PC-3 (cell line): ENCODE measurements around the gene GREB1L. TPM values are rescaled to one million over a fixed set of nuclear protein-coding genes. Genes with fewer than 3 reads are reported as not detected.

Experiments used
- ATAC-seq: fragments of 200-7000 bp; cut with Tn5 transposase; 2 replicates; pipeline ENCODE4 v1.9.1; 2020; ENCODE audit warnings: mild to moderate bottlenecking, moderate library complexity
- BruUV-seq: library from RNA; stranded (reverse); fragments of 400-500 nt; replicated peaks from 2 replicates; lab custom pipeline; 2021; lab: Mats Ljungman, UMichigan
- CTCF ChIA-PET: fragments of 300-600 bp; sonication (Branson Sonifier 250); formaldehyde crosslinking; loops from one replicate; lab custom pipeline; 2022; ENCODE audit warnings: antibody characterized with exemption; lab: Charles Lee
- POLR2A ChIA-PET: fragments of 300-600 bp; sonication (Branson Sonifier 250); formaldehyde crosslinking; loops from one replicate; lab custom pipeline; 2022; ENCODE audit warnings: antibody characterized with exemption; ENCODE audit not compliant: unreplicated experiment; lab: Charles Lee
- DNase-seq: peaks from one replicate; pipeline ENCODE4 v3.0.0-alpha.2; 2015
- H2AFZ ChIP-seq: fragments of 300-600 bp; sonication (generic); 2 replicates; pipeline ENCODE4 v1.6.0; 2016; ENCODE audit warnings: antibody characterized with exemption, low read length
- H3F3A ChIP-seq: fragments of 300-600 bp; sonication (generic); one replicate; pipeline ENCODE4 v1.6.0; 2017; ENCODE audit warnings: antibody characterized with exemption, low read length, control low read depth, mild to moderate bottlenecking; ENCODE audit not compliant: unreplicated experiment
- H3K27ac ChIP-seq: fragments of 300-600 bp; sonication (generic); 2 replicates; pipeline ENCODE4 v1.5.1; 2016; ENCODE audit warnings: mild to moderate bottlenecking, low read length
- H3K27me3 ChIP-seq: fragments of 300-600 bp; sonication (generic); 2 replicates; pipeline ENCODE4 v1.6.1; 2016; ENCODE audit warnings: low read length, mixed read lengths
- H3K36me3 ChIP-seq: fragments of 300-600 bp; sonication (generic); 2 replicates; pipeline ENCODE4 v1.6.1; 2016; ENCODE audit warnings: low read depth, mixed run types, low read length, mixed read lengths
- H3K4me1 ChIP-seq: fragments of 300-600 bp; sonication (generic); 2 replicates; pipeline ENCODE4 v1.5.1; 2016; ENCODE audit warnings: low read length; ENCODE audit not compliant: insufficient read depth
- H3K4me2 ChIP-seq: fragments of 300-600 bp; sonication (generic); 2 replicates; pipeline ENCODE4 v1.6.0; 2016; ENCODE audit warnings: low read length
- H3K4me3 ChIP-seq: fragments of 300-600 bp; sonication (generic); 2 replicates; pipeline ENCODE4 v1.5.1; 2016; ENCODE audit warnings: mild to moderate bottlenecking, low read length, mixed read lengths
- H3K79me2 ChIP-seq: fragments of 300-600 bp; sonication (generic); 2 replicates; pipeline ENCODE4 v1.6.1; 2017; ENCODE audit warnings: low read length, mixed read lengths
- H3K9ac ChIP-seq: fragments of 300-600 bp; sonication (generic); 2 replicates; pipeline ENCODE4 v1.6.0; 2016; ENCODE audit warnings: mild to moderate bottlenecking, low read length
- H3K9me2 ChIP-seq: fragments of 300-600 bp; sonication (generic); replicated peaks from 2 replicates; pipeline ENCODE4 v1.6.1; 2016; ENCODE audit warnings: mixed run types, low read length, mixed read lengths
- H3K9me3 ChIP-seq: fragments of 300-600 bp; sonication (generic); 2 replicates; pipeline ENCODE4 v1.6.1; 2016; ENCODE audit warnings: low read length, mixed read lengths
- H4K20me1 ChIP-seq: fragments of 300-600 bp; sonication (generic); 2 replicates; pipeline ENCODE4 v1.6.1; 2016; ENCODE audit warnings: low read length, mixed read lengths
- CTCF ChIP-seq: fragments of 300-600 bp; sonication (generic); conservative IDR thresholded peaks from 2 replicates; pipeline ENCODE4 v1.5.1; 2017; ENCODE audit warnings: antibody characterized with exemption, low read depth, mild to moderate bottlenecking, low read length
- EZH2 ChIP-seq: fragments of 300-600 bp; sonication (generic); IDR thresholded peaks from one replicate; pipeline ENCODE4 v1.6.1; 2017; ENCODE audit warnings: antibody characterized with exemption, mild to moderate bottlenecking, low read length; ENCODE audit not compliant: unreplicated experiment
- EZH2phosphoT487 ChIP-seq: fragments of 300-600 bp; sonication (generic); IDR thresholded peaks from 2 replicates; pipeline ENCODE4 v1.6.1; 2018; ENCODE audit warnings: mild to moderate bottlenecking, antibody characterized with exemption, low read length, borderline replicate concordance
- intact Hi-C: fragments of 100-400 bp; cut with micrococcal nuclease; formaldehyde crosslinking; loops from 2 replicates; pipeline ENCODE4 v1.9.0; 2023
- total RNA-seq: library from RNA; depleted of rRNA; stranded (reverse); fragments of >200 nt; gene quantifications from 2 replicates; pipeline ENCODE4 v1.2.3, GENCODE V29; 2014

The GREB1L gene
- total RNA-seq, 1 experiment from 2014 or later, result 10.3 TPM

- DNase-seq (no peak), ATAC-seq (no peak)
- H3K4me1 ChIP-seq, result no peaks in the 10 kb centered on the region
- H3K4me2 ChIP-seq, result no peak overlapping the region
- no peak overlapping the region for H3K27ac ChIP-seq
- H3K4me3 ChIP-seq, result no peak overlapping the region
- ChIA-PET POLR2A (interaction anchor here (0.5 to 0.7 kb wide), 3 partner anchors 125 to 1800 kb away, joined by 3 to 9 read pairs (median 4); partner anchors contain the start of gene MIB1), CTCF (no interaction called here)
- no TSS peak for BruUV-seq
- no peaks in the 10 kb centered on the region for H3K9me2 ChIP-seq
- no peaks in the 10 kb centered on the region for H3K9me3 ChIP-seq
- H3K9ac ChIP-seq, result no peak overlapping the region
- no peaks in the 10 kb centered on the region for H3K79me2 ChIP-seq
- H4K20me1 ChIP-seq, result no peaks in the 10 kb centered on the region
- H3F3A ChIP-seq, result no peaks in the 10 kb centered on the region
- intact Hi-C loops, result no loop called here
- no peak overlapping the region for H2AFZ ChIP-seq
- H3K27me3 ChIP-seq, result no peaks in the 10 kb centered on the region
- TF ChIP-seq EZH2phosphoT487 (no peak), CTCF (no peak), EZH2 (no peak)
- peaks cover 7% of the 10 kb centered on the region; the same call in 1 of the 2 replicates for H3K36me3 ChIP-seq
Measured at GRCh38 chr18:21548647-21549046, 306.6 kb downstream of the GREB1L start.

GRCh38 chr18:21550510-21550970 lies 308.5 kb downstream of the GREB1L start:
- no peak overlapping the region for H3K9ac ChIP-seq
- intact Hi-C loops, result no loop called here
- ATAC-seq, result no peak
- H3K27ac ChIP-seq, result no peak overlapping the region
- H4K20me1 ChIP-seq, result no peaks in the 10 kb centered on the region
- DNase-seq, result no peak
- H3K4me3 ChIP-seq, result no peak overlapping the region
- BruUV-seq, result no TSS peak
- H3K4me2 ChIP-seq, result no peak overlapping the region
- H3K79me2 ChIP-seq, result no peaks in the 10 kb centered on the region
- TF ChIP-seq CTCF, result no peak
- TF ChIP-seq EZH2, result no peak
- TF ChIP-seq EZH2phosphoT487, result no peak
- H2AFZ ChIP-seq, result no peak overlapping the region
- ChIA-PET CTCF (no interaction called here), POLR2A (no interaction called here)
- H3F3A ChIP-seq, result no peaks in the 10 kb centered on the region
- no peaks in the 10 kb centered on the region for H3K9me3 ChIP-seq
- no peaks in the 10 kb centered on the region for H3K27me3 ChIP-seq
- 0 out of 2 replicates have a peak, but pooled peaks cover 3% of the 10 kb centered on the region for H3K36me3 ChIP-seq
- H3K9me2 ChIP-seq, result no peaks in the 10 kb centered on the region
- no peaks in the 10 kb centered on the region for H3K4me1 ChIP-seq

- POLR2A ChIA-PET, result interaction anchor here (0.7 kb wide), 1 partner anchor 19 kb away, joined by 3 read pairs; no protein-coding TSS in a partner anchor
- TF ChIP-seq EZH2 (no peak), EZH2phosphoT487 (no peak), CTCF (no peak)
- Histone ChIP-seq H3K9ac (no peak overlapping the region), H2AFZ (no peak overlapping the region), H3K4me3 (no peak overlapping the region), H4K20me1 (no peaks in the 10 kb centered on the region), H3K9me2 (no peaks in the 10 kb centered on the region), H3K27ac (no peak overlapping the region), H3K9me3 (no peaks in the 10 kb centered on the region), H3K79me2 (no peaks in the 10 kb centered on the region), H3K4me2 (no peak overlapping the region), H3K27me3 (no peaks in the 10 kb centered on the region), H3K4me1 (no peaks in the 10 kb centered on the region), H3F3A (no peaks in the 10 kb centered on the region), H3K36me3 (peaks cover 21% of the 10 kb centered on the region)
- intact Hi-C loops, result no loop called here
- BruUV-seq, result no TSS peak
- CTCF ChIA-PET, result no interaction called here
- DNase-seq, result no peak
- no peak for ATAC-seq
Measured at GRCh38 chr18:21557607-21558253, 315.7 kb downstream of the GREB1L start.
